Measurements from ENCODE around the gene NUDC. TPM values are rescaled to one million over a fixed set of nuclear protein-coding genes. Genes with fewer than 3 reads are reported as not detected.

Gene NUDC
- total RNA-seq, 4 donors from 2014 or later, result 64.8 to 94.5 (median 68.1) TPM

- WGBS, 2 donors (ENCODE audit: low coverage in 1 of 2), result 57 to 63% methylated on average over 3 of the region's 3 CpGs
- H3K36me3 ChIP-seq, result no peaks in the 10 kb centered on the region
- no peak overlapping the region for H3K27ac ChIP-seq
- ATAC-seq, result no peak
- peaks cover 0 to 4% (median 0%) of the 10 kb centered on the region in 3 donors for H3K9me3 ChIP-seq
- H3K27me3 ChIP-seq, result peaks cover 93% of the 10 kb centered on the region
- peaks cover 0 to 13% (median 10%) of the 10 kb centered on the region in 3 donors for H3K4me1 ChIP-seq
- TF ChIP-seq POLR2AphosphoS5 (IDR thresholded peaks at IDR 0.05) (no peak), EP300 (IDR thresholded peaks at IDR 0.05) (no peak), POLR2A (IDR thresholded peaks at IDR 0.05) (no peak)
- TF ChIP-seq, protein P1, sequence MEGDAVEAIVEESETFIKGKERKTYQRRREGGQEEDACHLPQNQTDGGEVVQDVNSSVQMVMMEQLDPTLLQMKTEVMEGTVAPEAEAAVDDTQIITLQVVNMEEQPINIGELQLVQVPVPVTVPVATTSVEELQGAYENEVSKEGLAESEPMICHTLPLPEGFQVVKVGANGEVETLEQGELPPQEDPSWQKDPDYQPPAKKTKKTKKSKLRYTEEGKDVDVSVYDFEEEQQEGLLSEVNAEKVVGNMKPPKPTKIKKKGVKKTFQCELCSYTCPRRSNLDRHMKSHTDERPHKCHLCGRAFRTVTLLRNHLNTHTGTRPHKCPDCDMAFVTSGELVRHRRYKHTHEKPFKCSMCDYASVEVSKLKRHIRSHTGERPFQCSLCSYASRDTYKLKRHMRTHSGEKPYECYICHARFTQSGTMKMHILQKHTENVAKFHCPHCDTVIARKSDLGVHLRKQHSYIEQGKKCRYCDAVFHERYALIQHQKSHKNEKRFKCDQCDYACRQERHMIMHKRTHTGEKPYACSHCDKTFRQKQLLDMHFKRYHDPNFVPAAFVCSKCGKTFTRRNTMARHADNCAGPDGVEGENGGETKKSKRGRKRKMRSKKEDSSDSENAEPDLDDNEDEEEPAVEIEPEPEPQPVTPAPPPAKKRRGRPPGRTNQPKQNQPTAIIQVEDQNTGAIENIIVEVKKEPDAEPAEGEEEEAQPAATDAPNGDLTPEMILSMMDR (IDR thresholded peaks at IDR 0.05), result no peak
- no peak overlapping the region for H3K4me3 ChIP-seq
Observed at GRCh38 chr1:26961826-26962225, 40.3 kb downstream of the NUDC start.

DNA sequence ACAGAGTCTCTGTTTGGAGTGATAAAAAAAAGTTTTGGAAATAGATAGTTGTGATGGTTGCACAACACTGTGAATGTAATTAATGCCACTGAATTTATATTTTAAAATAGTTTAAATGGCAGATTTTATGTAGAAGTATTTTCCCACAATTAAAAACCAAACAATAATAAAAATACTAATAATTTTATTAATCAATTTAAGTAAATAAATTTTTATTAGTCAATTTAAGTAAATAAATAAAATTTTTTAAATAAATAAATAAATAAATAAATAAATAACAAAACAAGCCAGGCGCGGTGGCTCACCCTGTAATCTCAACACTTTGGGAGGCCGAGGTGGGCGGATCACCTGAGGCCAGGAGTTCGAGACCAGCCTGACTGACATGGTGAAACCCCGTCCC lies 43.7 kb downstream of the NUDC start:
- no peaks in the 10 kb centered on the region for H3K9me3 ChIP-seq
- H3K4me1 ChIP-seq, result peaks cover 0 to 4% (median 2%) of the 10 kb centered on the region in 3 donors
- no peak overlapping the region for H3K4me3 ChIP-seq
- H3K27ac ChIP-seq, result no peak overlapping the region
- ATAC-seq, result no peak
- no peak for TF ChIP-seq POLR2AphosphoS5 (IDR thresholded peaks at IDR 0.05)
- TF ChIP-seq POLR2A (IDR thresholded peaks at IDR 0.05), result no peak
- TF ChIP-seq, protein P1 (IDR thresholded peaks at IDR 0.05), result no peak
- TF ChIP-seq EP300 (IDR thresholded peaks at IDR 0.05), result no peak
- WGBS, 2 donors (ENCODE audit: low coverage in 1 of 2), result 87% methylated on average over 5 to 6 of the region's 6 CpGs
- H3K27me3 ChIP-seq, result peaks cover 85% of the 10 kb centered on the region
- H3K36me3 ChIP-seq, result no peaks in the 10 kb centered on the region

- H3K27me3 ChIP-seq, result peaks cover 85% of the 10 kb centered on the region
- WGBS, 2 donors (ENCODE audit: low coverage in 1 of 2), result 88 to 89% methylated on average over 6 to 9 of the region's 9 CpGs
- TF ChIP-seq POLR2AphosphoS5 (IDR thresholded peaks at IDR 0.05) (no peak), POLR2A (IDR thresholded peaks at IDR 0.05) (no peak), EP300 (IDR thresholded peaks at IDR 0.05) (no peak)
- TF ChIP-seq, protein P1 (IDR thresholded peaks at IDR 0.05), result no peak
- no peaks in the 10 kb centered on the region for H3K9me3 ChIP-seq
- H3K36me3 ChIP-seq, result no peaks in the 10 kb centered on the region
- peaks cover 0 to under 1% (median 0%) of the 10 kb centered on the region in 3 donors for H3K4me1 ChIP-seq
- H3K4me3 ChIP-seq, result no peak overlapping the region
- H3K27ac ChIP-seq, result no peak overlapping the region
- ATAC-seq, result no peak
Observed at GRCh38 chr1:26965628-26966027, 44.1 kb downstream of the NUDC start.

DNA sequence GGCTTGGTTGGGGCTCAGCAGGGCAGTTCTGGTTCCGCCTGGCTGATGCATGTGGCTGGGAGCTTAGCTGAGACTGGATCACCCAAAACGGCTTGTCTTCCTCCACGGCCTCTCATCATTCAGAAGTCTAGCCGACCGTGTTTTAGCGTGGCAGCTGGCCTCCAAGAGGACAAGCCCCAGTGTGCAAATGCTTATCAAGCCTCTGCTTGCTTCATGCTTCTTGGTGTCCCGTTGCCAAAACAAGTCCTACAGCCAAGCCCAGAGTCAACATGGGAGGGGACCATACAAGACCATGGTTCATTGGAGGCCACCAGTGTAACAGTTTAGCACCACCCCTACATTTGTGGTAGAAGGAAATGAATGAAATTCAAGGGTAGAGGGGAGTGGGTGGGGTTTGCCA lies 49.3 kb downstream of the NUDC start:
- no peak for TF ChIP-seq POLR2AphosphoS5 (IDR thresholded peaks at IDR 0.05)
- no peak for TF ChIP-seq POLR2A (IDR thresholded peaks at IDR 0.05)
- TF ChIP-seq, protein P1 (IDR thresholded peaks at IDR 0.05), result no peak
- no peak for TF ChIP-seq EP300 (IDR thresholded peaks at IDR 0.05)
- no peaks in the 10 kb centered on the region for H3K9me3 ChIP-seq
- H3K27me3 ChIP-seq, result peaks cover 49% of the 10 kb centered on the region
- no peak overlapping the region for H3K4me3 ChIP-seq
- H3K36me3 ChIP-seq, result no peaks in the 10 kb centered on the region
- WGBS, 2 donors (ENCODE audit: low coverage in 1 of 2), result 64% methylated on average over 7 of the region's 7 CpGs; no CpG with 5 or more reads in 1 of the 2 donors
- H3K27ac ChIP-seq, result no peak overlapping the region
- no peak for ATAC-seq
- H3K4me1 ChIP-seq, result no peaks in the 10 kb centered on the region

DNA sequence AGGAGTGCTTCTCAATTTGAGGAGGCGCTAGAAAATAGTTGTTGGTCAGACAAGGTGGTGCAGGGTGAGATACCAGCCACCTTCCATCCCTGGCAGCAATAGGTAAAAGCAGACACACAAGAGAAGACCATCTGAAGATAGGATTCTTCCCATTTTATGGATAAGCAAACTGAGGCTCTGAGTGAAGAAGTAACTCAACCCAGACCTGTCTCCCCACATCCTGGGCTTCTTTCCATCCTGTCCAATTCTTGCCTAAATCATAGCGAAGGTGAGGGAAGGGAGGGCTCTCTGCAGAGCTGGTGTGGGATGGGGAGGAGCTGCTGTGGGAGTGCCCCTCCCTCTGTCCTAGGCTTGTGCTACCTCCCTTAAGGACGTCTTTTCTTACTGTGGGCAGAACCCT lies 50.0 kb downstream of the NUDC start:
- no peaks in the 10 kb centered on the region for H3K9me3 ChIP-seq
- H3K27me3 ChIP-seq, result peaks cover 41% of the 10 kb centered on the region
- no peak overlapping the region for H3K27ac ChIP-seq
- no peak overlapping the region for H3K4me3 ChIP-seq
- H3K4me1 ChIP-seq, result no peaks in the 10 kb centered on the region
- 58 to 100% methylated on average over 1 to 2 of the region's 3 CpGs for WGBS, 2 donors (ENCODE audit: low coverage in 1 of 2)
- no peaks in the 10 kb centered on the region for H3K36me3 ChIP-seq
- no peak for ATAC-seq
- no peak for TF ChIP-seq POLR2AphosphoS5 (IDR thresholded peaks at IDR 0.05)
- no peak for TF ChIP-seq POLR2A (IDR thresholded peaks at IDR 0.05)
- TF ChIP-seq, protein P1 (IDR thresholded peaks at IDR 0.05), result no peak
- TF ChIP-seq EP300 (IDR thresholded peaks at IDR 0.05), result no peak
